ENCODE results near the gene LCN12. TPM values are rescaled to one million over a fixed set of nuclear protein-coding genes. Genes with fewer than 3 reads are reported as not detected.

Gene LCN12
- polyA plus RNA-seq, 4 donors: 15.7 to 53.5 (median 30.7) TPM

GRCh38 chr9:136944212-136944518, 7.9 kb upstream of the LCN12 start:
- no peak for DNase-seq (ENCODE audit: low read depth in 4 of 4, low spot score in 2 of 4)

GRCh38 chr9:136944519-136945332, 7.3 kb upstream of the LCN12 start, which contains the start of the genes C8G and FBXW5:
Gene C8G (plus strand): TSS chr9:136945243. CDS start chr9:136945321, 78 bp downstream.
Gene FBXW5 (minus strand): TSS chr9:136944738. CDS start chr9:136944083, 655 bp downstream.
- peak; percentile 72 to 92 (median 86) for DNase-seq (ENCODE audit: low read depth in 4 of 4, low spot score in 2 of 4)

- DNase-seq (ENCODE audit: low read depth in 4 of 4, low spot score in 2 of 4): no peak
Measured at GRCh38 chr9:136945333-136946227, 6.5 kb upstream of the LCN12 start.

GRCh38 chr9:136946228-136947027, 5.6 kb upstream of the LCN12 start:
- no peak for DNase-seq (ENCODE audit: low read depth in 4 of 4, low spot score in 2 of 4)

- DNase-seq (ENCODE audit: low read depth in 4 of 4, low spot score in 2 of 4): no peak
Measured at GRCh38 chr9:136947028-136947891, 4.8 kb upstream of the LCN12 start.

- DNase-seq (ENCODE audit: low read depth in 4 of 4, low spot score in 2 of 4): no peak
Measured at GRCh38 chr9:136947955-136948510, 4.0 kb upstream of the LCN12 start.

GRCh38 chr9:136949239-136949816, 2.7 kb upstream of the LCN12 start:
- DNase-seq (ENCODE audit: low read depth in 4 of 4, low spot score in 2 of 4): no peak

GRCh38 chr9:136949817-136950655, 2.0 kb upstream of the LCN12 start:
- DNase-seq (ENCODE audit: low read depth in 4 of 4, low spot score in 2 of 4): peak; percentile 63 to 87 (median 80)

- DNase-seq (ENCODE audit: low read depth in 4 of 4, low spot score in 2 of 4): no peak
Measured at GRCh38 chr9:136950656-136951276, 1.3 kb upstream of the LCN12 start.

- no peak for DNase-seq (ENCODE audit: low read depth in 4 of 4, low spot score in 2 of 4)
Measured at GRCh38 chr9:136952321-136952850, 313 bp downstream of the LCN12 start.

- no peak for DNase-seq (ENCODE audit: low read depth in 4 of 4, low spot score in 2 of 4)
Measured at GRCh38 chr9:136952876-136953770, 1.1 kb downstream of the LCN12 start.

GRCh38 chr9:136953771-136954269, 1.7 kb downstream of the LCN12 start:
- no peak for DNase-seq (ENCODE audit: low read depth in 4 of 4, low spot score in 2 of 4)

- DNase-seq (ENCODE audit: low read depth in 4 of 4, low spot score in 2 of 4): no peak
Measured at GRCh38 chr9:136954270-136955083, 2.4 kb downstream of the LCN12 start.

GRCh38 chr9:136955202-136955942, 3.3 kb downstream of the LCN12 start:
- no peak for DNase-seq (ENCODE audit: low read depth in 4 of 4, low spot score in 2 of 4)

- DNase-seq (ENCODE audit: low read depth in 4 of 4, low spot score in 2 of 4): no peak
Measured at GRCh38 chr9:136955943-136956335, 3.9 kb downstream of the LCN12 start.
